ENCODE data around the gene TXNIP. TPM values are rescaled to one million over a fixed set of nuclear protein-coding genes. Genes with fewer than 3 reads are reported as not detected.

TXNIP gene
- total RNA-seq, 4 donors from 2014 or later: 94.9 to 942 (median 328) TPM

- no peaks in the 10 kb centered on the region for H3K27me3 ChIP-seq
- 72 to 78% methylated on average over 7 of the region's 7 CpGs for WGBS, 2 donors
- H3K9me3 ChIP-seq: no peaks in the 10 kb centered on the region
- TF ChIP-seq CTCF (IDR thresholded peaks at IDR 0.05): peak in 1 of 6 experiments; percentile 5
- peak in 1 of 4 donors; percentile 37 for TF ChIP-seq POLR2A (IDR thresholded peaks at IDR 0.05)
- intact Hi-C loops (cut with DNase I): no loop called here
- H3K36me3 ChIP-seq: peaks cover 16 to 33% (median 23%) of the 10 kb centered on the region in 3 donors
- DNase-seq: no peak
- H3K4me1 ChIP-seq: peaks cover 12 to 80% (median 17%) of the 10 kb centered on the region in 3 donors
- no peak overlapping the region for H3K4me3 ChIP-seq
- H3K27ac ChIP-seq: peak overlapping the region; percentile 45 to 99 (median 91)
Observed at GRCh38 chr1:145990249-145990855, 6.0 kb downstream of the TXNIP start.

GRCh38 chr1:145988773-145989172 lies 7.6 kb downstream of the TXNIP start:
- H3K4me3 ChIP-seq: no peak overlapping the region
- no peaks in the 10 kb centered on the region for H3K9me3 ChIP-seq
- peaks cover 4 to 17% (median 8%) of the 10 kb centered on the region in 3 donors for H3K36me3 ChIP-seq
- TF ChIP-seq CTCF (IDR thresholded peaks at IDR 0.05): no peak
- TF ChIP-seq POLR2A (IDR thresholded peaks at IDR 0.05): no peak
- H3K27me3 ChIP-seq: no peaks in the 10 kb centered on the region
- H3K27ac ChIP-seq: peak overlapping the region; percentile 25 to 99 (median 64)
- intact Hi-C loops (cut with DNase I): no loop called here
- no peak for DNase-seq
- H3K4me1 ChIP-seq: peaks cover 26 to 86% (median 33%) of the 10 kb centered on the region in 3 donors
- 45 to 55% methylated on average over 5 of the region's 5 CpGs for WGBS, 2 donors

- 92 to 100% methylated on average over 1 of the region's 1 CpG for WGBS, 2 donors
- TF ChIP-seq CTCF (IDR thresholded peaks at IDR 0.05): no peak
- peak in 1 of 4 donors; percentile 46 for TF ChIP-seq POLR2A (IDR thresholded peaks at IDR 0.05)
- DNase-seq: no peak
- intact Hi-C loops (cut with DNase I): no loop called here
- Histone ChIP-seq H3K4me3 (no peak overlapping the region), H3K9me3 (no peaks in the 10 kb centered on the region), H3K27ac (peak overlapping the region in 3 of 4 donors; percentile 56 to 99 (median 60)), H3K27me3 (no peaks in the 10 kb centered on the region), H3K4me1 (peaks cover 34 to 86% (median 42%) of the 10 kb centered on the region in 3 donors), H3K36me3 (peaks cover 0 to 9% (median 0%) of the 10 kb centered on the region in 3 donors)
Observed at GRCh38 chr1:145987926-145988325, 8.5 kb downstream of the TXNIP start.

DNA sequence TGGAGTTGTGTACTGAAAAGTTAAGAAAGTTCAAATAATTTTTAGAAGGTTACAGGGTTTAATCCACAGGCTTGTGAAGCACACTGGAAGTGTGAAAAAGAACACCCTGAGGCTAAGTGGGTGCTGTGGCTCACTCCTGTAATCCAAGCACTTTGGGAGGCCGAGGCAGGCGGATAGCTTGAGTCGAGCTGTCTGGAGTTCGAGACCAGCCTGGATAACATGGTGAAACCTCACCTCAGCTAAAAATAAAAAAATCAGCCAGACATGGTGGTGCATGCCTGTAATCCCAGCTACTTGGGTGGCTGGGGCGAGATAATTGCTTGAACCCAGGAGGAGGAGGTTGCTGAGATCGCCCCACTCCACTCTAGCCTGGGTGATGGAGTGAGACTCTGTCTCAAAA lies 9.8 kb downstream of the TXNIP start:
- 83 to 95% methylated on average over 6 of the region's 6 CpGs for WGBS, 2 donors
- intact Hi-C loops (cut with DNase I): no loop called here
- Histone ChIP-seq H3K27me3 (no peaks in the 10 kb centered on the region), H3K4me1 (peaks cover 37 to 86% (median 50%) of the 10 kb centered on the region in 3 donors), H3K4me3 (no peak overlapping the region), H3K27ac (peak overlapping the region; percentile 82 to 98 (median 96)), H3K9me3 (no peaks in the 10 kb centered on the region), H3K36me3 (no peaks in the 10 kb centered on the region)
- no peak for DNase-seq
- no peak for TF ChIP-seq POLR2A (IDR thresholded peaks at IDR 0.05)
- TF ChIP-seq CTCF (IDR thresholded peaks at IDR 0.05): no peak

- 18 to 40% methylated on average over 12 to 15 of the region's 15 CpGs for WGBS, 2 donors
- H3K36me3 ChIP-seq: no peaks in the 10 kb centered on the region
- H3K27ac ChIP-seq: peak overlapping the region; percentile 82 to 98 (median 96)
- peaks cover 40 to 86% (median 58%) of the 10 kb centered on the region in 3 donors for H3K4me1 ChIP-seq
- H3K4me3 ChIP-seq: peak overlapping the region in 3 of 4 donors; percentile 21 to 39 (median 25)
- DNase-seq: no peak
- no peaks in the 10 kb centered on the region for H3K27me3 ChIP-seq
- intact Hi-C loops (cut with DNase I): no loop called here
- H3K9me3 ChIP-seq: no peaks in the 10 kb centered on the region
- TF ChIP-seq POLR2A (IDR thresholded peaks at IDR 0.05) (peak in 1 of 4 donors; percentile 17), CTCF (IDR thresholded peaks at IDR 0.05) (no peak)
Observed at GRCh38 chr1:145985502-145986439, 10.6 kb downstream of the TXNIP start.

Measured in esophagus squamous epithelium (tissue), 5 donors.